ENCODE data around the gene GK.
"Not testable (repeated sequence)": the region's sequence is repeated elsewhere in the genome, so short reads cannot be mapped to it uniquely, and the experiment has no call there.

GRCh38 chrX:30639702-30640101, 13.5 kb upstream of the GK start:
- not testable (repeated sequence) for TF ChIP-seq CTCF (IDR thresholded peaks at IDR 0.05 in 4 of 5, conservative IDR thresholded peaks at IDR 0.05 in 1 of 5); POLR2A (IDR thresholded peaks at IDR 0.05)
